Subcutaneous abdominal adipose tissue (tissue), 5 donors: ENCODE data around the gene CCDC149.

Source experiments
- H3K27ac ChIP-seq: one replicate; pipeline ENCODE4 v1.7.0; 2013; ENCODE audit warnings: low read depth, mild to moderate bottlenecking, inconsistent platforms, low read length, moderate library complexity
- H3K27me3 ChIP-seq, 5 donors: one replicate each; pipeline ENCODE4 v1.7.0; 2013; ENCODE audit warnings: low read length in 5 of 5, inconsistent platforms in 1 of 5; ENCODE audit not compliant: control insufficient read depth in 5 of 5, insufficient read depth in 4 of 5
- H3K36me3 ChIP-seq, 5 donors: one replicate each; pipeline ENCODE4 v1.7.0; 2013; ENCODE audit warnings: low read length in 5 of 5; ENCODE audit not compliant: control insufficient read depth in 5 of 5, insufficient read depth in 5 of 5
- H3K4me1 ChIP-seq, 5 donors: one replicate each; pipeline ENCODE4 v1.7.0; 2013; ENCODE audit warnings: low read length in 5 of 5, mild to moderate bottlenecking in 3 of 5, moderate library complexity in 1 of 5; ENCODE audit not compliant: control insufficient read depth in 5 of 5, insufficient read depth in 5 of 5
- H3K4me3 ChIP-seq, 5 donors: one replicate each; pipeline ENCODE4 v1.7.0; 2013; ENCODE audit warnings: low read length in 5 of 5, low read depth in 1 of 5
- H3K9ac ChIP-seq, 5 donors: one replicate each; pipeline ENCODE4 v1.7.0; 2013; ENCODE audit warnings: low read length in 5 of 5, mild to moderate bottlenecking in 4 of 5, moderate library complexity in 3 of 5
- H3K9me3 ChIP-seq, 5 donors: one replicate each; pipeline ENCODE4 v1.7.0; 2013; ENCODE audit warnings: low read length in 5 of 5; ENCODE audit not compliant: control insufficient read depth in 5 of 5
- donor health status: healthy.
- donor health status: healthy.
- donor health status: healthy.
- donor health status: healthy.
- donor health status: healthy.

The CCDC149 gene

GRCh38 chr4:24792552-24792951 lies 120.3 kb downstream of the CCDC149 start:
- Histone ChIP-seq H3K4me1 (peaks cover 12 to 38% (median 29%) of the 10 kb centered on the region in 5 donors), H3K9me3 (no peaks in the 10 kb centered on the region), H3K4me3 (no peak overlapping the region), H3K36me3 (no peaks in the 10 kb centered on the region), H3K27me3 (no peaks in the 10 kb centered on the region), H3K9ac (no peak overlapping the region), H3K27ac (no peak overlapping the region)

- H3K4me1 ChIP-seq: peaks cover 8 to 25% (median 21%) of the 10 kb centered on the region in 5 donors
- H3K9me3 ChIP-seq: no peaks in the 10 kb centered on the region
- no peak overlapping the region for H3K27ac ChIP-seq
- no peaks in the 10 kb centered on the region for H3K27me3 ChIP-seq
- H3K9ac ChIP-seq: no peak overlapping the region
- H3K4me3 ChIP-seq: no peak overlapping the region
- H3K36me3 ChIP-seq: no peaks in the 10 kb centered on the region
These were observed 121.8 kb downstream of the CCDC149 start for GRCh38 chr4:24791043-24791442.

GRCh38 chr4:24783506-24783905 lies 129.3 kb downstream of the CCDC149 start:
- H3K4me1 ChIP-seq: peaks cover 5 to 18% (median 13%) of the 10 kb centered on the region in 5 donors

GRCh38 chr4:24781999-24782745 lies 130.7 kb downstream of the CCDC149 start:
- no peaks in the 10 kb centered on the region for H3K36me3 ChIP-seq
- no peaks in the 10 kb centered on the region for H3K9me3 ChIP-seq
- no peak overlapping the region for H3K9ac ChIP-seq
- H3K4me1 ChIP-seq: peaks cover 5 to 30% (median 16%) of the 10 kb centered on the region in 5 donors
- H3K4me3 ChIP-seq: no peak overlapping the region
- H3K27me3 ChIP-seq: no peaks in the 10 kb centered on the region
- no peak overlapping the region for H3K27ac ChIP-seq

More at GRCh38 chr4:24783506-24783905, 129.3 kb downstream of the CCDC149 start:
- no peak overlapping the region for H3K27ac ChIP-seq
- no peak overlapping the region for H3K9ac ChIP-seq
- no peaks in the 10 kb centered on the region for H3K27me3 ChIP-seq
- H3K9me3 ChIP-seq: no peaks in the 10 kb centered on the region
- no peak overlapping the region for H3K4me3 ChIP-seq
- no peaks in the 10 kb centered on the region for H3K36me3 ChIP-seq

- Histone ChIP-seq H3K36me3 (no peaks in the 10 kb centered on the region), H3K9me3 (no peaks in the 10 kb centered on the region), H3K4me3 (no peak overlapping the region), H3K27me3 (no peaks in the 10 kb centered on the region), H3K4me1 (peaks cover 5 to 30% (median 16%) of the 10 kb centered on the region in 5 donors), H3K9ac (no peak overlapping the region), H3K27ac (no peak overlapping the region)
These were observed 131.8 kb downstream of the CCDC149 start for GRCh38 chr4:24780936-24781495.

- Histone ChIP-seq H3K4me1 (peaks cover 5 to 30% (median 16%) of the 10 kb centered on the region in 5 donors), H3K27me3 (no peaks in the 10 kb centered on the region), H3K27ac (peak overlapping the region; percentile 63), H3K4me3 (no peak overlapping the region), H3K9ac (no peak overlapping the region), H3K36me3 (no peaks in the 10 kb centered on the region), H3K9me3 (no peaks in the 10 kb centered on the region)
These were observed 134.2 kb downstream of the CCDC149 start for GRCh38 chr4:24778464-24779225.

- Histone ChIP-seq H3K9ac (no peak overlapping the region), H3K36me3 (no peaks in the 10 kb centered on the region), H3K4me1 (peaks cover 5 to 30% (median 16%) of the 10 kb centered on the region in 5 donors), H3K27ac (peak overlapping the region; percentile 45), H3K4me3 (no peak overlapping the region), H3K27me3 (no peaks in the 10 kb centered on the region), H3K9me3 (no peaks in the 10 kb centered on the region)
These were observed 135.0 kb downstream of the CCDC149 start for GRCh38 chr4:24777536-24778463.

- Histone ChIP-seq H3K9me3 (no peaks in the 10 kb centered on the region), H3K36me3 (no peaks in the 10 kb centered on the region), H3K27ac (no peak overlapping the region), H3K4me3 (no peak overlapping the region), H3K9ac (no peak overlapping the region), H3K27me3 (no peaks in the 10 kb centered on the region), H3K4me1 (peaks cover 5 to 25% (median 16%) of the 10 kb centered on the region in 5 donors)
These were observed 137.1 kb downstream of the CCDC149 start for GRCh38 chr4:24775750-24776149.

- no peak overlapping the region for H3K27ac ChIP-seq
- no peaks in the 10 kb centered on the region for H3K36me3 ChIP-seq
- H3K4me1 ChIP-seq: peaks cover 8 to 25% (median 14%) of the 10 kb centered on the region in 5 donors
These were observed 137.7 kb downstream of the CCDC149 start for GRCh38 chr4:24775032-24775605.

More at GRCh38 chr4:24775032-24775605, 137.7 kb downstream of the CCDC149 start:
- H3K4me3 ChIP-seq: no peak overlapping the region
- no peaks in the 10 kb centered on the region for H3K27me3 ChIP-seq
- H3K9me3 ChIP-seq: no peaks in the 10 kb centered on the region
- H3K9ac ChIP-seq: no peak overlapping the region
